ENCODE data around the gene C11orf86.
"Not testable (repeated sequence)": the region's sequence is repeated elsewhere in the genome, so short reads cannot be mapped to it uniquely, and the experiment has no call there.

The C11orf86 gene

DNA sequence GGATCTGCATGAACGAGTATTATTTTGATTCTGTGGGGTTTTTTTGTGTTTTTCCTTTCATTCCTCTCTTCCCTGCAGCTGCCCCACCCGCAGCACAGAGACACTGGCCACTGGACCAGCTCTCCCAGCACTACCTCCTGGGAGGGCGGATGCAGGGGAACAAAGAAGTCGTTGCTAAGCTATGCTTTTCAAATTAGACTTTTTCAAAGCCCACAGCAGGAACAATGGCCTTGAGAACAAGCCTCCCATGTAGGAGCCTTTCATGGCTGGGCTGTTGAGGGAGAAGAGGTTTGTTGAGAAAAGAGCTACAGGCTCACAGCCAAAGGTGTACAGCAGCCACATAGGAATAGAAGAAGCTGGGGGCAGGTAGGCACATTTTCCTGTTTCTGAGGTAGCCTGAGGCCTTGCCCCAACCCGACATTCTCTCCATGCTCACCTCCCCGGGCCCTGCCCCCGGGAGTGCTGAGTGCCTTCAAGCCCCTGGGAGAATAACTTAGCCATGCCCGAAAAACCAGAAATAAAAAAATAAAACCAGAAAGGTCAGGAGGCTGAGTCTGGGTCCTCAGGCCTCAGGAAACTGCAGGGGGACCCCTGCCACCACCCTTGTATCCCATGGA lies 27.3 kb downstream of the C11orf86 start:
- H3K4me3 ChIP-seq (ENCODE audit: low read length) = no peak overlapping the region
- no peak overlapping the region for H2AFZ ChIP-seq (ENCODE audit: low read depth, low read length)
- H3K79me2 ChIP-seq (ENCODE audit: low read length) = no peaks in the 10 kb centered on the region
- no peak overlapping the region for H3K27ac ChIP-seq (ENCODE audit: low read length)
- no peaks in the 10 kb centered on the region for H4K20me1 ChIP-seq (ENCODE audit: insufficient read depth, low read length)
- H3K4me1 ChIP-seq (ENCODE audit: low read length) = peaks cover 12% of the 10 kb centered on the region
- no peak overlapping the region for H3K9ac ChIP-seq (ENCODE audit: low read length)
- H3K9me3 ChIP-seq (ENCODE audit: insufficient read depth, low read length) = no peaks in the 10 kb centered on the region
- TF ChIP-seq EZH2phosphoT487 (IDR thresholded peaks at IDR 0.05; ENCODE audit: low read depth) = no peak
- TF ChIP-seq, protein P1, sequence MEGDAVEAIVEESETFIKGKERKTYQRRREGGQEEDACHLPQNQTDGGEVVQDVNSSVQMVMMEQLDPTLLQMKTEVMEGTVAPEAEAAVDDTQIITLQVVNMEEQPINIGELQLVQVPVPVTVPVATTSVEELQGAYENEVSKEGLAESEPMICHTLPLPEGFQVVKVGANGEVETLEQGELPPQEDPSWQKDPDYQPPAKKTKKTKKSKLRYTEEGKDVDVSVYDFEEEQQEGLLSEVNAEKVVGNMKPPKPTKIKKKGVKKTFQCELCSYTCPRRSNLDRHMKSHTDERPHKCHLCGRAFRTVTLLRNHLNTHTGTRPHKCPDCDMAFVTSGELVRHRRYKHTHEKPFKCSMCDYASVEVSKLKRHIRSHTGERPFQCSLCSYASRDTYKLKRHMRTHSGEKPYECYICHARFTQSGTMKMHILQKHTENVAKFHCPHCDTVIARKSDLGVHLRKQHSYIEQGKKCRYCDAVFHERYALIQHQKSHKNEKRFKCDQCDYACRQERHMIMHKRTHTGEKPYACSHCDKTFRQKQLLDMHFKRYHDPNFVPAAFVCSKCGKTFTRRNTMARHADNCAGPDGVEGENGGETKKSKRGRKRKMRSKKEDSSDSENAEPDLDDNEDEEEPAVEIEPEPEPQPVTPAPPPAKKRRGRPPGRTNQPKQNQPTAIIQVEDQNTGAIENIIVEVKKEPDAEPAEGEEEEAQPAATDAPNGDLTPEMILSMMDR (IDR thresholded peaks at IDR 0.05; ENCODE audit: low read depth, low read length) = no peak
- H3K4me2 ChIP-seq (ENCODE audit: low read length) = no peak overlapping the region
- H3K27me3 ChIP-seq (ENCODE audit: low read depth, low read length) = peaks cover 9% of the 10 kb centered on the region; the same call in 1 of the 2 replicates
- no peaks in the 10 kb centered on the region for H3K36me3 ChIP-seq (replicated peaks; ENCODE audit: low read depth, low read length)

DNA sequence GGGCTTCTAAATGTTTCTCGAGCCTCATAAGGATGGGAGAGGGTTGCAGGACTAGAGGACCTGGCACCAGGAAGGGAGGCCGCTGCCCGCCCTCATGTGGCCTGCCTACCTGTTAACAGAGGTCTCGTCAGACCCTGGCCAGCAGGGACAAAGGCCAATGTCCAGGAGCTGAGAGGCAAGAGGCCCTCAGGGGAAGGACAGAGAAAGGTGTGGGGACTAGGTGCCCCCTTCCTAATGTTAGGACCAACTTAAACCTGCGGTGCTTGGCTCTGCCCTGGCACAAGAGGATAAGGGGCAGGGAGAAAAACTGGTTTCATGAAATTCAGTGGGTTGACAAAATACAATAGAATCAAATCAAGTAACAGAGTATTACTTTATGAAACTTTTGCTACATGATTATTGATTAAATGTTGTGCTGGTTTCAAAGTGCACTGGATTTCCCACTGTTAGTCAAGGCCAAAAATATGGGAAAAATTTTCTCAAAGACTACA lies 27.9 kb downstream of the C11orf86 start:
- H2AFZ ChIP-seq (ENCODE audit: low read depth, low read length) = no peak overlapping the region
- no peak overlapping the region for H3K4me2 ChIP-seq (ENCODE audit: low read length)
- TF ChIP-seq EZH2phosphoT487 (IDR thresholded peaks at IDR 0.05; ENCODE audit: low read depth) = no peak
- TF ChIP-seq, protein P1 (IDR thresholded peaks at IDR 0.05; ENCODE audit: low read depth, low read length) = no peak

DNA sequence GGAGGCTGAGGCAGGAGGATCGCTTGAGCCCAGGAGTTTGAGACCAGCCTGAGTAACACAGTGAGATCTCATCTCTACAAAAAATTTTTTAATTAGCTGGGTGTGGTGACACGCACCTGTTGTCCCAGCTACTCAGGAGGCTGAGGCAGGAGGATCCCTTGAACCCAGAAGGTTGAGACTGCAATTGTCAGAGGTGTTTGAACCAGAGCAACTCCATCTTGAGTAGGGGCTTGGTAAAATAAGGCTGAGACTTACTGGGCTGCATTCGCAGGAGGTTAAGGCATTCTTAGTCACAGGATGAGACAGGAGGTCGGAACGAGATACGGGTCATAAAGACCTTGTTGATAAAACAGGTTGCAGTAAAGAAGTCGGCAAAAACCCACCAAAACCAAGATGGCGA lies 30.1 kb downstream of the C11orf86 start:
- not testable (repeated sequence) for H3K4me2 ChIP-seq (ENCODE audit: low read length); H3K9ac ChIP-seq (ENCODE audit: low read length); H4K20me1 ChIP-seq (ENCODE audit: insufficient read depth, low read length); H3K36me3 ChIP-seq (replicated peaks; ENCODE audit: low read depth, low read length); H2AFZ ChIP-seq (ENCODE audit: low read depth, low read length); H3K27me3 ChIP-seq (ENCODE audit: low read depth, low read length); H3K27ac ChIP-seq (ENCODE audit: low read length); H3K79me2 ChIP-seq (ENCODE audit: low read length); H3K4me3 ChIP-seq (ENCODE audit: low read length); H3K9me3 ChIP-seq (ENCODE audit: insufficient read depth, low read length)
- H3K4me1 ChIP-seq (ENCODE audit: low read length) = peaks cover 12% of the 10 kb centered on the region

More for the DNA sequence above, 27.9 kb downstream of the C11orf86 start:
- H4K20me1 ChIP-seq (ENCODE audit: insufficient read depth, low read length) = no peaks in the 10 kb centered on the region
- H3K4me3 ChIP-seq (ENCODE audit: low read length) = no peak overlapping the region
- H3K9ac ChIP-seq (ENCODE audit: low read length) = no peak overlapping the region
- no peaks in the 10 kb centered on the region for H3K36me3 ChIP-seq (replicated peaks; ENCODE audit: low read depth, low read length)
- H3K9me3 ChIP-seq (ENCODE audit: insufficient read depth, low read length) = no peaks in the 10 kb centered on the region
- H3K27ac ChIP-seq (ENCODE audit: low read length) = no peak overlapping the region
- peaks cover 12% of the 10 kb centered on the region for H3K4me1 ChIP-seq (ENCODE audit: low read length)
- peaks cover 7% of the 10 kb centered on the region; the same call in 1 of the 2 replicates for H3K27me3 ChIP-seq (ENCODE audit: low read depth, low read length)
- no peaks in the 10 kb centered on the region for H3K79me2 ChIP-seq (ENCODE audit: low read length)

DNA sequence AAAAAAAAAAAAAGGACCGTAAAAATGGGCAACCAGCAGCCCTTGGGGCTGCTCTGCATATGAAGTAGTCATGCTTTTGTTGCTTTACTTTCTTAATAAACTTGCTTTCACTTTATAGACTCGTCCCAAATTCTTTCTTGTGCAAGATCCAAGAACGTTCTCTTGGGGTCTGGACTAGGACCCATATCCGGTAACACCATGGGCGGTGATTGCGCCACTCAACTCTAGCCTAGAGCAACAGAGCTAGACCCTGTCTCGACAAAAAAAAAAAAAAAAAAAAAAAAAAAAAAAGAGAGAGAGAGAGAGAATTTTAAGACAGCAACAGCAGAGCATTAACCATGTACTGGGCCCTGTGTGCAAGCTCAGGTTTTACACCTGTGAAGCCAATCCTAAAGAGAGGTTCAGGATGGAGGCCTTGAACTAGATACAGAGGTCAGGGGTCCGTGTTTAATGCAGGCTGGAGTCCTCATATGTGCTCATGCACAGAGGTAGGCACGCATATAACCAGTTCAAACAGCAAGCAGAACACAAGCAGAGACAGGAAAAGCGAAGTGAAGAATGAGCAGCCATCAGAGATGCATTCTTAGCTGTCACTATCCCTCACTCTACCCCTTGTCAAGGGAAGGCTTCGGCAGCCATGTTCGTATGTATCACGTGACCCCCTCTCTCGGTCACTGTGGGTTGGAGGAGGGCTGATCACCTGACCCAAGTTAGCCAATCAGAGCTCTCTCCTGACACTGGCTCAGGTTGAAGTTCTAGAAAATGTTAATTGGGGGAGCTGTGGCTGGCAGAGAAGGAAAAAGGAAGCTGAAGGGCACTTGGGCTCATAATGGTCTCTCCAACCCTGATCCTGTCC lies 31.2 kb downstream of the C11orf86 start:
- Histone ChIP-seq H3K27ac (ENCODE audit: low read length) (peak overlapping the region; percentile 44), H3K4me3 (ENCODE audit: low read length) (peak overlapping the region; percentile 75), H3K36me3 (replicated peaks; ENCODE audit: low read depth, low read length) (no peaks in the 10 kb centered on the region), H3K27me3 (ENCODE audit: low read depth, low read length) (0 out of 2 replicates have a peak, but pooled peaks cover under 1% of the 10 kb centered on the region), H3K79me2 (ENCODE audit: low read length) (no peaks in the 10 kb centered on the region), H4K20me1 (ENCODE audit: insufficient read depth, low read length) (no peaks in the 10 kb centered on the region), H3K4me2 (ENCODE audit: low read length) (peak overlapping the region; percentile 72), H2AFZ (ENCODE audit: low read depth, low read length) (peak overlapping the region; percentile 97), H3K9ac (ENCODE audit: low read length) (peak overlapping the region; percentile 26), H3K9me3 (ENCODE audit: insufficient read depth, low read length) (no peaks in the 10 kb centered on the region), H3K4me1 (ENCODE audit: low read length) (peaks cover 12% of the 10 kb centered on the region)
- TF ChIP-seq, protein P1 (IDR thresholded peaks at IDR 0.05; ENCODE audit: low read depth, low read length) = no peak
- TF ChIP-seq EZH2phosphoT487 (IDR thresholded peaks at IDR 0.05; ENCODE audit: low read depth) = no peak

Data from OCI-LY3 (cell line).